LNCAP (cell line): ENCODE measurements around the gene BCL2.

Experiments
- TF ChIP-seq, protein P1 (sequence below): fragments of 450-650 bp; IDR thresholded peaks from 2 replicates; pipeline ENCODE4 v1.5.1; 2017; ENCODE audit warnings: mild to moderate bottlenecking

Gene BCL2

DNA sequence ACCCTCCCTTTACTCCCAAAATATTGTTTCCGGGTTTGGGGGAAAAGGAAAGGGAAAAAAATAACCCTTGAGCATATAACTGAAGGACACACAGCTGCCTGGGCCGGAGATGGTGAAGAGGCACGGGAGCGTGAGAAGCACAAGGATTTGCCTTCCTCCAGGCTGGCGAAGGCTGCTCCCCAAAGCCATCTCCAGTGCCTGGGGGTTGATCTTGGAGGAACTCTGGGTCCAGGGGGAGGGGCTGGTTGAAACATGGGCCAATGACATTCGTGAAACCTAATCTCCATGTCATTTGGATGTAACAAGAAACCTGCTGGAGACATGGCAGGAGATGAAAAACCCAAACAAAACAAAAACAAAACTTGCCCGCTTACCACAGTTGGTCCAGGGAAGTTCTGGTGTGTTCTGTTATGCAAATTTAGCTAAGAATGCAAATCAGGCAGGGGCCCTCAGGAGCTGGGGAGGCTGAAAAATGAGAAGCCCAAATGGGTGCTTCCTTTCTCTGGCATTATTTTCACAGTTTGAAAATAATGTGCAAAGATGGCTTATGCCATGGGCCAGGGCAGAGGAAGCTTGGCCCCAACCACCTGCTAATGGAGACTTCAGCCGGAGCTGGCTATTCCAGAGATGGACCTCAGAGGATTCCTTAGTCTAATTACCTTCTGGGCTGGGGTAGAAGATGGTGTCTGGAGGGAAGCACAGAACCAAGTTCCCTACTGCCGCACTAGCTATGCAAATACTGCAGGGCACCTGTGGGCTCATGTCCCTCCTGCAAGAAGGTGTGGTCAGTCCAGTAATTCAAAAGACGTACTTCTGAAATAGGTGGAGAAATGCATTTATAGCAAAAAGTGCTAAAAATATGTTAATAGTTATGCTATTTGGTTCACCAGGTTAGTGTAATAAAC is 180.9 kb downstream of the BCL2 start:
- TF ChIP-seq, protein P1, sequence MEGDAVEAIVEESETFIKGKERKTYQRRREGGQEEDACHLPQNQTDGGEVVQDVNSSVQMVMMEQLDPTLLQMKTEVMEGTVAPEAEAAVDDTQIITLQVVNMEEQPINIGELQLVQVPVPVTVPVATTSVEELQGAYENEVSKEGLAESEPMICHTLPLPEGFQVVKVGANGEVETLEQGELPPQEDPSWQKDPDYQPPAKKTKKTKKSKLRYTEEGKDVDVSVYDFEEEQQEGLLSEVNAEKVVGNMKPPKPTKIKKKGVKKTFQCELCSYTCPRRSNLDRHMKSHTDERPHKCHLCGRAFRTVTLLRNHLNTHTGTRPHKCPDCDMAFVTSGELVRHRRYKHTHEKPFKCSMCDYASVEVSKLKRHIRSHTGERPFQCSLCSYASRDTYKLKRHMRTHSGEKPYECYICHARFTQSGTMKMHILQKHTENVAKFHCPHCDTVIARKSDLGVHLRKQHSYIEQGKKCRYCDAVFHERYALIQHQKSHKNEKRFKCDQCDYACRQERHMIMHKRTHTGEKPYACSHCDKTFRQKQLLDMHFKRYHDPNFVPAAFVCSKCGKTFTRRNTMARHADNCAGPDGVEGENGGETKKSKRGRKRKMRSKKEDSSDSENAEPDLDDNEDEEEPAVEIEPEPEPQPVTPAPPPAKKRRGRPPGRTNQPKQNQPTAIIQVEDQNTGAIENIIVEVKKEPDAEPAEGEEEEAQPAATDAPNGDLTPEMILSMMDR, result no peak

- TF ChIP-seq, protein P1, result no peak
Measured at GRCh38 chr18:63137999-63138435, 181.6 kb downstream of the BCL2 start.

- TF ChIP-seq, protein P1, result no peak
Measured at GRCh38 chr18:63135101-63135500, 184.5 kb downstream of the BCL2 start.

- TF ChIP-seq, protein P1, result no peak
Measured at GRCh38 chr18:63132819-63133200, 186.8 kb downstream of the BCL2 start.

GRCh38 chr18:63131959-63132818 is 187.4 kb downstream of the BCL2 start:
- TF ChIP-seq, protein P1, result no peak

DNA sequence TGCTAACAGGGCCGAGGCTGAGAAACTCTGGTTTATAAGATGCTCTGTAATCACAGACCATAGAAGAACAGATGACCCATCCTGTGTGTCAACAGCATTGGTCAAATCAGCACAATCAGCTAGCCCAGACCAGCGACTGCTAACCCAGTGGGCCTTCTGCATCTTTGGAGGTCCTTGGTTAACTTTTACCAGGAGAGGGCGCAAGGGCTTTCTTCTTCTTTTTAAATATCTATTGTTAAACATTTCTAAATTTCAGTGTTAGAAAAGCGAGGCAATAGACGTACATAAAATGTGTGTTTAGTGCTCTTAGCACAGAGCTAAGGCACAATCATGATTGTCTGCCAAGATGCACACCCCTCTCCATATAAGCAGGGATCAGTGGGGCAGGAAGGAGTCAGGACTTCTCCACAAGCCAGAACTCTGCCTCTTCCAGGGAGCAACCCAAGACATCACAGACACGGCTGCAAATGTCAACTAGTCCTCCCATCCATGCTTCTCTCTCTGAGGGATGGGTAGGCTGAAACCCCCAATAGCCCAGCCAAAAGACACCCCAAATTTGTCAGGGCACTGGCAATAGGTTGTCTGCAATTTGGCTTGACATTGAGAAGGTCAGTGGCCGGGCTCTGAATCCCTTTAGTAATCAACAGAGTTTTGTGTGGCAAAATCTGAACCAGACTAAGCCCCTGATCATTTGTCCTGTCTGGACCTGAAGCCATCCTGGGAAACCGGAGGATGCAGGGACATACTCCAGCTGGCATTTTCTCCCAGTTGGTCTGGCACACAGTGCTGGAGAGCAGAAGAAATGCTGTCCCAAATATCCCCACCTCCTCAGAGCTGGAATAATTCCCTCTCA is 188.2 kb downstream of the BCL2 start:
- TF ChIP-seq, protein P1, result peak; percentile 73; the same call in 1 of the 2 replicates

- TF ChIP-seq, protein P1, result no peak
Measured at GRCh38 chr18:63130176-63130575, 189.4 kb downstream of the BCL2 start.
